Measurements from ENCODE around the gene GRSF1. TPM values are rescaled to one million over a fixed set of nuclear protein-coding genes. Genes with fewer than 3 reads are reported as not detected.

Gene GRSF1
- total and polyA plus RNA-seq, 2 of the 13 experiments (the other 11 are each of a cell fraction or from before 2014, with no cell fraction given), result 66.5 to 103 TPM

DNA sequence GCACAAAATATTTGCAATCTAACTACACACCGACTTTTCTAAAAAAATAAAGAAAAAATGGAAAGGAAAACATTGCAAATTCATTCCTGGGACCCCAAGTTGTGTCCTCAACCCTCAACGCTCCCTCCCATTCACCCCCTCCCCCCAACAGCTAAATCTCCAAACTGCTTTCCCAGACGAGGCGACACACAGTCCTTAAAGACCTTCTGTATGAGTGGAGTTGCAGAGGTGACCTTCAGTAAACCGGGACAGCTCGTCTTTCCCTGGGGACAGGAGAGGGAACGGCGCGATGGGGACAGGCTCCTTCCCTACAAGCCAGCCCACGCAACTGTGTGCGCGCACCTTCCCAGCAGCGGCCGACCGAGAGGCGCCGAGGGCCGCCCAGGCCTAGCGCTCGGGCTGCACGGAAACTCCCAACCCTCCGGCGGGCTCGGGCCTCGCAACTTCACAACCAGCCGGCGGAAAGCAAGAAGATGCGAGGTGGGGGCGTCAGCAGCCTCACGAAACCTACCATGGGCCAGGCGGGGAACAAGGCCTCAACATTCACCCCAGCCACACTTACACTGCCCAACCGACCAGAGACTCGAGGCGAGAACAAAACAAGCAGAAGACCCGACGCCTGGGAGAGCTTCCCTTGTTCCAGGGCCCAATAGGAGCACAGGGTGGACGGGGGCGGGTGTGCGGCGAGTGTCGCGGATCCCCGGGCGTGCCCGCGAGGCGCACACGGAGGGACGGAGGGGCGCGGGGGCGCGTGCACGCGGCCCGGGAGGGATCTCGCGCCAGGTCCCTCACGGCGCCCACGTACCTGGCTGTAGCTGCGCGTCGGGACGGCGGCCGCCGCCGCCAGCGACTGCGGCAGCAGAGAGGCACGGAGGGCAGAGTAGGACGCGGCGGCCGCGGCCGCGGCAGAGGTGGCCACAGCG, 763 bp downstream of the GRSF1 start (continued):
- TF ChIP-seq ZNF619 (CRISPR knock-in tag; IDR thresholded peaks at IDR 0.05) (no peak), U2AF2 (IDR thresholded peaks at IDR 0.05; ENCODE audit: low read depth, low read length) (no peak), TSC22D2 (CRISPR knock-in tag; IDR thresholded peaks at IDR 0.05; ENCODE audit: borderline replicate concordance) (no peak), DR1 (CRISPR knock-in tag; IDR thresholded peaks at IDR 0.05) (no peak), ZNF205 (CRISPR knock-in tag; IDR thresholded peaks at IDR 0.05) (no peak), MEF2D (CRISPR knock-in tag; IDR thresholded peaks at IDR 0.05) (0 out of 2 replicates have a peak, but pooled peaks have one; percentile 25), ZKSCAN5 (CRISPR knock-in tag; IDR thresholded peaks at IDR 0.05) (no peak), GABPB1 (CRISPR knock-in tag; IDR thresholded peaks at IDR 0.05) (peak; percentile 27; the same call in 1 of the 2 replicates), ZNF180 (CRISPR knock-in tag; IDR thresholded peaks at IDR 0.05; ENCODE audit: borderline replicate concordance, low read depth) (no peak), NFYC (CRISPR knock-in tag; IDR thresholded peaks at IDR 0.05) (no peak), ZNF337 (CRISPR knock-in tag; IDR thresholded peaks at IDR 0.05; ENCODE audit: borderline replicate concordance, low read depth) (no peak), HMGA1 (CRISPR knock-in tag; conservative IDR thresholded peaks at IDR 0.05) (no peak), SNRNP70 (IDR thresholded peaks at IDR 0.05; ENCODE audit: low read depth, low read length) (no peak), XRCC5 (optimal IDR thresholded peaks at IDR 0.05; ENCODE audit: low read length) (peak; percentile 9), KLF9 (CRISPR knock-in tag; IDR thresholded peaks at IDR 0.05; ENCODE audit: low read depth) (no peak), ZSCAN9 (CRISPR knock-in tag; IDR thresholded peaks at IDR 0.05; ENCODE audit: borderline replicate concordance) (0 out of 2 replicates have a peak, but pooled peaks have one; percentile 43), SOX5 (CRISPR knock-in tag; IDR thresholded peaks at IDR 0.05; ENCODE audit: borderline replicate concordance) (no peak), ZNF225 (CRISPR knock-in tag; IDR thresholded peaks at IDR 0.05) (0 out of 2 replicates have a peak, but pooled peaks have one; percentile 49), THAP11 (CRISPR knock-in tag; IDR thresholded peaks at IDR 0.05) (no peak), ZNF143 (CRISPR knock-in tag; IDR thresholded peaks at IDR 0.05) (no peak), NFE2 (CRISPR knock-in tag; IDR thresholded peaks at IDR 0.05) (no peak), ELF3 (CRISPR knock-in tag; IDR thresholded peaks at IDR 0.05) (no peak; the same call in 1 of the 2 replicates), HNRNPUL1 (IDR thresholded peaks at IDR 0.05; ENCODE audit: low read depth, low read length) (no peak)
- TF ChIP-seq, protein P1, sequence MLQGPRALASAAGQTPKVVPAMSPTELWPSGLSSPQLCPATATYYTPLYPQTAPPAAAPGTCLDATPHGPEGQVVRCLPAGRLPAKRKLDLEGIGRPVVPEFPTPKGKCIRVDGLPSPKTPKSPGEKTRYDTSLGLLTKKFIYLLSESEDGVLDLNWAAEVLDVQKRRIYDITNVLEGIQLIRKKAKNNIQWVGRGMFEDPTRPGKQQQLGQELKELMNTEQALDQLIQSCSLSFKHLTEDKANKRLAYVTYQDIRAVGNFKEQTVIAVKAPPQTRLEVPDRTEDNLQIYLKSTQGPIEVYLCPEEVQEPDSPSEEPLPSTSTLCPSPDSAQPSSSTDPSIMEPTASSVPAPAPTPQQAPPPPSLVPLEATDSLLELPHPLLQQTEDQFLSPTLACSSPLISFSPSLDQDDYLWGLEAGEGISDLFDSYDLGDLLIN (CRISPR knock-in tag; IDR thresholded peaks at IDR 0.05; ENCODE audit: borderline replicate concordance), result no peak
- TF ChIP-seq, protein P2, sequence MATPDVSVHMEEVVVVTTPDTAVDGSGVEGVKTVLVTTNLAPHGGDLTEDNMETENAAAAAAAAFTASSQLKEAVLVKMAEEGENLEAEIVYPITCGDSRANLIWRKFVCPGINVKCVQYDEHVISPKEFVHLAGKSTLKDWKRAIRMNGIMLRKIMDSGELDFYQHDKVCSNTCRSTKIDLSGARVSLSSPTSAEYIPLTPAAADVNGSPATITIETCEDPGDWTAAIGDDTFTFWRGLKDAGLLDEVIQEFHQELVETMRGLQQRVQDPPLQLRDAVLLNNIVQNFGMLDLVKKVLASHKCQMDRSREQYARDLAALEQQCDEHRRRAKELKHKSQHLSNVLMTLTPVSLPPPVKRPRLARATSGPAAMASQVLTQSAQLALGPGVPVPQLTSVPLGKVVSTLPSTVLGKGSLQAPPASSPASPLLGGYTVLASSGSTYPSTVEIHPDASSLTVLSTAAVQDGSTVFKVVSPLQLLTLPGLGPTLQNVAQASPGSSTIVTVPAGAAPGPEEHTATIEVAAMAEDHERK (CRISPR knock-in tag; IDR thresholded peaks at IDR 0.05; ENCODE audit: low read depth), result no peak
- TF ChIP-seq, protein P3, sequence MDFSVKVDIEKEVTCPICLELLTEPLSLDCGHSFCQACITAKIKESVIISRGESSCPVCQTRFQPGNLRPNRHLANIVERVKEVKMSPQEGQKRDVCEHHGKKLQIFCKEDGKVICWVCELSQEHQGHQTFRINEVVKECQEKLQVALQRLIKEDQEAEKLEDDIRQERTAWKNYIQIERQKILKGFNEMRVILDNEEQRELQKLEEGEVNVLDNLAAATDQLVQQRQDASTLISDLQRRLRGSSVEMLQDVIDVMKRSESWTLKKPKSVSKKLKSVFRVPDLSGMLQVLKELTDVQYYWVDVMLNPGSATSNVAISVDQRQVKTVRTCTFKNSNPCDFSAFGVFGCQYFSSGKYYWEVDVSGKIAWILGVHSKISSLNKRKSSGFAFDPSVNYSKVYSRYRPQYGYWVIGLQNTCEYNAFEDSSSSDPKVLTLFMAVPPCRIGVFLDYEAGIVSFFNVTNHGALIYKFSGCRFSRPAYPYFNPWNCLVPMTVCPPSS (IDR thresholded peaks at IDR 0.05), result no peak
